Fibroblast of lung (primary cell): ENCODE measurements around the gene NXN. TPM values are rescaled to one million over a fixed set of nuclear protein-coding genes. Genes with fewer than 3 reads are reported as not detected.

Experiments used
- DNase-seq, 2 donors: peaks; one replicate each; pipeline versions ENCODE4 v3.0.0 to v3.0.0-alpha.2; 2010; ENCODE audit warnings: low read depth in 2 of 2
- H2AFZ ChIP-seq: 2 replicates; pipeline ENCODE4 v1.5.1; 2012; ENCODE audit warnings: low read length, control low read depth, inconsistent platforms
- H3K27ac ChIP-seq: 2 replicates; pipeline ENCODE4 v1.5.1; 2011; ENCODE audit warnings: low read length, control low read depth; ENCODE audit not compliant: insufficient read depth
- H3K27me3 ChIP-seq: 2 replicates; pipeline ENCODE4 v1.5.1; 2011; ENCODE audit warnings: mild to moderate bottlenecking, low read length; ENCODE audit not compliant: control insufficient read depth, insufficient read depth
- H3K36me3 ChIP-seq: 2 replicates; pipeline ENCODE4 v1.5.1; 2011; ENCODE audit warnings: low read length; ENCODE audit not compliant: control insufficient read depth, insufficient read depth
- H3K4me1 ChIP-seq: 2 replicates; pipeline ENCODE4 v1.5.1; 2011; ENCODE audit warnings: low read length; ENCODE audit not compliant: control insufficient read depth, insufficient read depth; ENCODE audit errors: extremely low read depth
- H3K4me2 ChIP-seq: 2 replicates; pipeline ENCODE4 v1.5.1; 2011; ENCODE audit warnings: low read length, control low read depth; ENCODE audit not compliant: insufficient read depth; ENCODE audit errors: extremely low read depth
- H3K4me3 ChIP-seq, 4 experiments: fragments of 200-600 bp in 1 of 4; sonication (generic) in 1 of 4; replicated peaks in 1 of 4; 2 replicates each; pipeline ENCODE4 v1.5.1; 2011 to 2016; ENCODE audit warnings: low read length in 4 of 4, low read depth in 3 of 4, mild to moderate bottlenecking in 3 of 4, control low read depth in 2 of 4, inconsistent platforms in 1 of 4, mixed read lengths in 1 of 4; ENCODE audit not compliant: insufficient read depth in 1 of 4; ENCODE audit errors: control extremely low read depth in 1 of 4
- H3K79me2 ChIP-seq: 2 replicates; pipeline ENCODE4 v1.5.1; 2012; ENCODE audit warnings: mild to moderate bottlenecking, low read length, inconsistent platforms; ENCODE audit not compliant: control insufficient read depth, insufficient read depth
- H3K9ac ChIP-seq: 2 replicates; pipeline ENCODE4 v1.5.1; 2011; ENCODE audit warnings: mild to moderate bottlenecking, low read length, control low read depth; ENCODE audit not compliant: insufficient read depth
- H3K9me3 ChIP-seq: 2 replicates; pipeline ENCODE4 v1.5.1; 2012; ENCODE audit warnings: low read depth, low read length; ENCODE audit not compliant: control insufficient read depth, insufficient read depth
- H4K20me1 ChIP-seq: 2 replicates; pipeline ENCODE4 v1.5.1; 2011; ENCODE audit warnings: low read length; ENCODE audit not compliant: control insufficient read depth, insufficient read depth; ENCODE audit errors: extremely low read depth
- CTCF ChIP-seq, 2 donors: IDR thresholded peaks in 1 of 2; conservative IDR thresholded peaks in 1 of 2; 1 replicate in 1 of 2; 2 replicates in 1 of 2; pipeline ENCODE4 v1.5.1; 2011 to 2012; ENCODE audit warnings: low read length in 2 of 2, control low read depth in 1 of 2, inconsistent platforms in 1 of 2, low read depth in 1 of 2, mild to moderate bottlenecking in 1 of 2
- EZH2 ChIP-seq: IDR thresholded peaks from 2 replicates; pipeline ENCODE4 v1.5.1; 2012; ENCODE audit warnings: low read length, control low read depth, mild to moderate bottlenecking; ENCODE audit errors: missing control alignments
- polyA plus RNA-seq, 2 donors: library from polyadenylated mRNA; depleted of rRNA in 1 of 2; stranded (reverse) in 1 of 2; unstranded in 1 of 2; fragments of >200 nt; gene quantifications; 2 replicates each; pipeline ENCODE4 v1.2.1, GENCODE V29; 2011 to 2012; ENCODE audit warnings: missing spikeins in 1 of 2
- total RNA-seq: library from RNA; depleted of rRNA; stranded (reverse); fragments of >200 nt; gene quantifications from 2 replicates; pipeline ENCODE4 v1.2.1, GENCODE V29; 2014

NXN gene
- total and polyA plus RNA-seq, 2 donors (not counting 1 experiment from before 2014, with no cell fraction given): 38.5 to 53.8 TPM

- Histone ChIP-seq H3K79me2 (no peaks in the 10 kb centered on the region), H2AFZ (peak overlapping the region; percentile 67), H3K9ac (peak overlapping the region; percentile 45), H3K36me3 (no peaks in the 10 kb centered on the region), H4K20me1 (no peaks in the 10 kb centered on the region), H3K4me3 (peak overlapping the region in 2 of 4 experiments; percentile 21 to 22), H3K4me1 (peaks cover 7% of the 10 kb centered on the region), H3K27me3 (no peaks in the 10 kb centered on the region), H3K4me2 (peak overlapping the region; percentile 84), H3K27ac (peak overlapping the region; percentile 72), H3K9me3 (no peaks in the 10 kb centered on the region)
- peak in 1 of 2 donors; percentile 57 for DNase-seq
- TF ChIP-seq EZH2 (no peak), CTCF (conservative IDR thresholded peaks at IDR 0.05 in 1 of 2, IDR thresholded peaks at IDR 0.05 in 1 of 2; ENCODE audit: low read depth in 1 of 2, low read length in 2 of 2) (no peak)
Measured at GRCh38 chr17:859824-860195, 119.8 kb downstream of the NXN start.

GRCh38 chr17:859061-859823 is 120.3 kb downstream of the NXN start:
- H3K9me3 ChIP-seq: no peaks in the 10 kb centered on the region
- H3K4me3 ChIP-seq: peak overlapping the region in 3 of 4 experiments; percentile 21 to 22 (median 22)
- H3K27me3 ChIP-seq: no peaks in the 10 kb centered on the region
- H3K4me2 ChIP-seq: peak overlapping the region; percentile 84
- no peaks in the 10 kb centered on the region for H3K36me3 ChIP-seq
- peak overlapping the region; percentile 72 for H3K27ac ChIP-seq
- H3K4me1 ChIP-seq: peaks cover 7% of the 10 kb centered on the region
- DNase-seq: peak in 1 of 2 donors; percentile 39
- no peaks in the 10 kb centered on the region for H4K20me1 ChIP-seq
- H2AFZ ChIP-seq: peak overlapping the region; percentile 67
- no peaks in the 10 kb centered on the region for H3K79me2 ChIP-seq
- no peak for TF ChIP-seq EZH2
- TF ChIP-seq CTCF (conservative IDR thresholded peaks at IDR 0.05 in 1 of 2, IDR thresholded peaks at IDR 0.05 in 1 of 2; ENCODE audit: low read depth in 1 of 2, low read length in 2 of 2): no peak
- H3K9ac ChIP-seq: peak overlapping the region; percentile 45

GRCh38 chr17:856149-856548 is 123.4 kb downstream of the NXN start:
- Histone ChIP-seq H3K27me3 (no peaks in the 10 kb centered on the region), H3K36me3 (no peaks in the 10 kb centered on the region), H3K4me1 (peaks cover 10% of the 10 kb centered on the region), H2AFZ (no peak overlapping the region), H3K4me2 (no peak overlapping the region), H3K9me3 (no peaks in the 10 kb centered on the region), H3K9ac (no peak overlapping the region), H3K79me2 (no peaks in the 10 kb centered on the region), H4K20me1 (no peaks in the 10 kb centered on the region), H3K27ac (no peak overlapping the region), H3K4me3 (no peak overlapping the region)
- TF ChIP-seq CTCF (conservative IDR thresholded peaks at IDR 0.05 in 1 of 2, IDR thresholded peaks at IDR 0.05 in 1 of 2; ENCODE audit: low read depth in 1 of 2, low read length in 2 of 2) (no peak), EZH2 (no peak)
- no peak for DNase-seq
